ENCODE data around the gene H6PD.

H6PD gene

GRCh38 chr1:9319789-9320519 is 85.4 kb downstream of the H6PD start:
- DNase-seq, result no peak
